ENCODE results near the gene FRMD4A.

GRCh38 chr10:14219411-14219810, 111.3 kb downstream of the FRMD4A start:
- TF ChIP-seq POLR2A (IDR thresholded peaks at IDR 0.05) (no peak), CTCF (IDR thresholded peaks at IDR 0.05) (no peak)
